Endothelial cell (in vitro differentiated cells): ENCODE results near the gene IL6R. TPM values are rescaled to one million over a fixed set of nuclear protein-coding genes. Genes with fewer than 3 reads are reported as not detected.
A peak's percentile ranks its signal among the peaks of the same experiment; 100 is the strongest.

Experiments used
- DNase-seq: peaks from one replicate; pipeline ENCODE4 v3.0.0; 2021; ENCODE audit warnings: low spot score
- H3K27ac Mint-ChIP-seq: one replicate; pipeline ENCODE4 v1.8.0; 2021; ENCODE audit warnings: mixed read lengths, inconsistent platforms; ENCODE audit not compliant: unreplicated experiment
- H3K27me3 Mint-ChIP-seq: one replicate; pipeline ENCODE4 v1.8.0; 2021; ENCODE audit warnings: mild to moderate bottlenecking, moderate library complexity, mixed read lengths, inconsistent platforms; ENCODE audit not compliant: unreplicated experiment
- H3K36me3 Mint-ChIP-seq: one replicate; pipeline ENCODE4 v1.8.0; 2021; ENCODE audit warnings: mild to moderate bottlenecking, low read depth, mixed read lengths, inconsistent platforms; ENCODE audit not compliant: unreplicated experiment
- H3K4me1 Mint-ChIP-seq: one replicate; pipeline ENCODE4 v1.8.0; 2021; ENCODE audit warnings: mild to moderate bottlenecking, mixed read lengths, inconsistent platforms; ENCODE audit not compliant: unreplicated experiment
- H3K4me3 Mint-ChIP-seq: one replicate; pipeline ENCODE4 v1.8.0; 2021; ENCODE audit warnings: mild to moderate bottlenecking, mixed read lengths, inconsistent platforms; ENCODE audit not compliant: unreplicated experiment
- H3K9me3 Mint-ChIP-seq: one replicate; pipeline ENCODE4 v1.8.0; 2021; ENCODE audit warnings: mixed read lengths, inconsistent platforms; ENCODE audit not compliant: unreplicated experiment
- CTCF ChIP-seq: fragments of 200-600 bp; sonication (generic); IDR thresholded peaks from one replicate; pipeline ENCODE4 v1.5.0; 2021; ENCODE audit warnings: antibody characterized with exemption; ENCODE audit not compliant: unreplicated experiment
- total RNA-seq: library from RNA; stranded (reverse); fragmentation: NEBNext Ultra II Directional; extraction: Animal tissue kit (Norgen Biotek cat#: 25700); gene quantifications from one replicate; pipeline ENCODE4 v1.2.1, GENCODE V29; 2021; ENCODE audit not compliant: unreplicated experiment

Gene IL6R
- total RNA-seq, 1 donor from 2014 or later, result 1.0 TPM

DNA sequence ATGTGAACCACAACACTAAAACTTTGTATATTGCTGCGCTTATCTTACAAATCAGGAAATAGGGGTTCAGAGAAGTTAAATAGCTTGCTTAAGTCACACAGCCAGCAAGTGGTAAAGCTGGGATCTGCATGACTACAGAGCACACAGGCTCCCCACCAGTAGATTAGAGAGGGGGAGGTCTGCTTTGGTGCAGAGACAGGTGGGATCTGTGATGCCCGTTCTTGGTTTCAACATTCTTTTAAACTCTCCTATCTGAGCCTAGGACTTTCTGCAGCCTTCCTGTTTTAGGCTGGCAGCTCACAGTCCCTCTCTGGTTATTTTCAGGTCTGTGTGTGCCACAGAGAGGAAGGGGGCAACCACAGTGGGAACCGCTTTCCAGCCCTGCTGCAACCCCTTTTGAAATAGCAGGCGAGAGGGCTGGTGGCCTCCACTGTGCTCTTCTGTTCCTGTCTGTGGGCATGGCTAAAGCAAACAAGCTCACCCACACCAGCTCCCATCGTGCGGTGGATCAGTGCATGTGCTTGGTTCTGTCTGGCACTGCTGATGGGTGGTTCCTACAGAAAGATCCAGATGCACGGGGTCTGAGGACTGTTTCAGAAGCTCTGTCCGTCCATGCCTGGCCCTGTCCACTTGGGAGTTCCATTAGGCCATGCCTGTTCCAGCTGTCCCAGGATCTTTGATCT is 1.7 kb upstream of the IL6R start:
- H3K4me3 Mint-ChIP-seq, result no peak overlapping the region

DNA sequence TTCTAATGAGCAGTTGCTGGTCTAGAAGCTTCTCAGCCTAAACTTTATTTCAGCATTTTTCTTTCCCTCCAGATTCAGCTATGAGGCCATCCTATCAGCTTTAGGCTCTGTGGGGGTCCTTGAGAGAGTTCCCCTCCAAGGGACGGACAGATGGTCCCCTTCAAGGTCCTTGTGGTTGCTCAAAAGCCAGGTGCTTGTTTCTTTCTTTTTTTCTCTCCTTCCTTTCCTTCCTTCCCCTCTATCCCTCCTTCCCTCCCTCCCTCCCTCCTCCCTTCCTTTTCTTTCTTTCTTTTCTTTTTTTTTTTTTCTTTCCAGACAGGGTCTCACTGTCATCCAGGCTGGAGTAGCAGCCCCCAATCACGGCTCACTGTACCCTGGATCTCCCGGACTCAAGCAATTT is 1.2 kb upstream of the IL6R start:
- no peak for DNase-seq
- Mint-ChIP-seq H3K9me3 (no peaks in the 10 kb centered on the region), H3K27ac (no peak overlapping the region), H3K27me3 (peaks cover 3% of the 10 kb centered on the region), H3K36me3 (no peaks in the 10 kb centered on the region), H3K4me3 (no peak overlapping the region), H3K4me1 (peaks cover 11% of the 10 kb centered on the region)
- no peak for TF ChIP-seq CTCF

More for the DNA sequence above, 1.7 kb upstream of the IL6R start:
- Mint-ChIP-seq H3K36me3 (no peaks in the 10 kb centered on the region), H3K4me1 (peaks cover 11% of the 10 kb centered on the region), H3K27me3 (peaks cover 3% of the 10 kb centered on the region), H3K9me3 (no peaks in the 10 kb centered on the region), H3K27ac (no peak overlapping the region)
- no peak for TF ChIP-seq CTCF
- DNase-seq, result no peak

DNA sequence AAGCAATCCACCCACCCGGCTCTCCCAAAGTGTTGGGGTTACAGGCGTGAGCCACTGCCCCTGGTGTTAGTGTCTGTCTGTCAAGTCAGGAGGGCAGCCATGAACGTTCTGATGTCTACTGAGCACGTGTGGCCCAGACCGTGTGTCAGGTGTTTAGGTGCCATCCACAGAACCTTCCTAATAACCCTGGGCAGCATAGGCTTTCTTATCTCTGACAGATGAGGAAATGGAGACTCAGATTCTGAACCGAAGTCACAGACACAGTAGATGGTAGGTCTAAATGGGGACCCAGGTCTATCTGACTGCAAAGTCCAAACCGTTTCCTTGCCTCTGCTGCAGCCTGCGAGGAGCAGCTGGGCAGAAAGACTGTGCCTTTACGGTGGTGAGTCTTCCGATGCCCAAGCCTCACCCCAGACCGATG is 622 bp upstream of the IL6R start:
- H3K36me3 Mint-ChIP-seq, result no peaks in the 10 kb centered on the region
- no peaks in the 10 kb centered on the region for H3K9me3 Mint-ChIP-seq
- no peak for DNase-seq
- H3K4me3 Mint-ChIP-seq, result no peak overlapping the region
- peaks cover 3% of the 10 kb centered on the region for H3K27me3 Mint-ChIP-seq
- H3K27ac Mint-ChIP-seq, result no peak overlapping the region
- TF ChIP-seq CTCF, result no peak
- peaks cover 11% of the 10 kb centered on the region for H3K4me1 Mint-ChIP-seq

DNA sequence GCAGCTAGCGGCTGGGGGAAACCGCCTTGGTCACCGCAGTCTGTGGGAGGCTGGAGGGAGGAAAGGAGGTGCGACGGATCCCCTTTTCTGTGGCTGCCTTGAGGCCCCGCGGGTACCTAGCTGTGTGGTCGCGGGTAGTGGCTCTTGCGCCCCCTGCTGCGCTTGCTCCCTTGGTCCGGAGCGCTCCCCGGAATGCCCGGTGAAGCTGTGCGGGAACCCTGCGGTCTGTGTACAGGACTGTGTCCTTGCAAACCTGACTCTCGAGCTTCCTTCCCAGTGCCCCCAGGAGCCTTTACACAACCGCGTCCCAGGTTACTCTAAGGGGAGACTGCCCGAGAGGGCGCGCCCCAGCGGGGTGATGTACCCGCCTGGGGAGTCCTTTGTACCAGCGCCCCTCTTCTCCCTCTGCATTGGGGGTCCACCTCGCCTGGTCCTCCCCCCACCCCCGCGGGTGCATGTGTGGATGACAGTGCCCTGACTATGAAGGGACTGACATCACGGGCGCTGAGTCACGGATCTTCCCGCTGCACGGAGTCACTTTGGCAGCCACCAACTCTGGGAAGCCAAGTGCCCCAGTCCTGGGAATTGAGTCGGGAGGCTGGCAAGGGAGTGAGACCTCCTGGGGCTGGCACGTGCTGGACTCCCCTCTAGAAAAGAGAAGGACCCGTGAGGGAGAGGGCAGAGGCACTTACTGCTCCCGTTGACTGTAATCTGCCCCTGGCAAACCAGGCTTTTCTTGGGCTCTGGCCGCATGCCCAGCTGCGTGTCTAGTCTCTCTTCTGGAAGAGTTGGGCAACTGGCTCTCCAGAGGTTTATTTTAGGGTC is 816 bp downstream of the IL6R start:
- peaks cover 11% of the 10 kb centered on the region for H3K4me1 Mint-ChIP-seq
- no peak for TF ChIP-seq CTCF
- H3K36me3 Mint-ChIP-seq, result no peaks in the 10 kb centered on the region
- no peaks in the 10 kb centered on the region for H3K9me3 Mint-ChIP-seq
- H3K27ac Mint-ChIP-seq, result peak overlapping the region; percentile 57
- peak overlapping the region; percentile 62 for H3K4me3 Mint-ChIP-seq
- H3K27me3 Mint-ChIP-seq, result peaks cover 4% of the 10 kb centered on the region
- peak; percentile 66 for DNase-seq

GRCh38 chr1:154406572-154406879 is 1.4 kb downstream of the IL6R start:
- no peaks in the 10 kb centered on the region for H3K36me3 Mint-ChIP-seq
- H3K27ac Mint-ChIP-seq, result no peak overlapping the region
- TF ChIP-seq CTCF, result no peak
- no peaks in the 10 kb centered on the region for H3K9me3 Mint-ChIP-seq
- H3K4me3 Mint-ChIP-seq, result peak overlapping the region; percentile 62
- no peak for DNase-seq
- peaks cover 11% of the 10 kb centered on the region for H3K4me1 Mint-ChIP-seq
- peaks cover 4% of the 10 kb centered on the region for H3K27me3 Mint-ChIP-seq
